Keratinocyte (primary cell): Measurements from ENCODE around the gene TPK1.

Experiments used
- EZH2 ChIP-seq: IDR thresholded peaks from one replicate; pipeline ENCODE4 v1.6.1; 2012; ENCODE audit warnings: inconsistent platforms, mild to moderate bottlenecking, low read length, moderate library complexity
- TF ChIP-seq, protein P1 (sequence below), 3 experiments: IDR thresholded peaks in 1 of 3; conservative IDR thresholded peaks in 1 of 3; optimal IDR thresholded peaks in 1 of 3; 2 replicates in 2 of 3; 3 replicates in 1 of 3; pipeline versions ENCODE3 to v1.5.1; 2011; ENCODE audit warnings: low read length in 3 of 3, mild to moderate bottlenecking in 3 of 3, moderate library complexity in 2 of 3, control low read depth in 1 of 3, inconsistent platforms in 1 of 3; ENCODE audit not compliant: insufficient read depth in 2 of 3; ENCODE audit errors: extremely low read depth in 1 of 3

- TF ChIP-seq, protein P1, sequence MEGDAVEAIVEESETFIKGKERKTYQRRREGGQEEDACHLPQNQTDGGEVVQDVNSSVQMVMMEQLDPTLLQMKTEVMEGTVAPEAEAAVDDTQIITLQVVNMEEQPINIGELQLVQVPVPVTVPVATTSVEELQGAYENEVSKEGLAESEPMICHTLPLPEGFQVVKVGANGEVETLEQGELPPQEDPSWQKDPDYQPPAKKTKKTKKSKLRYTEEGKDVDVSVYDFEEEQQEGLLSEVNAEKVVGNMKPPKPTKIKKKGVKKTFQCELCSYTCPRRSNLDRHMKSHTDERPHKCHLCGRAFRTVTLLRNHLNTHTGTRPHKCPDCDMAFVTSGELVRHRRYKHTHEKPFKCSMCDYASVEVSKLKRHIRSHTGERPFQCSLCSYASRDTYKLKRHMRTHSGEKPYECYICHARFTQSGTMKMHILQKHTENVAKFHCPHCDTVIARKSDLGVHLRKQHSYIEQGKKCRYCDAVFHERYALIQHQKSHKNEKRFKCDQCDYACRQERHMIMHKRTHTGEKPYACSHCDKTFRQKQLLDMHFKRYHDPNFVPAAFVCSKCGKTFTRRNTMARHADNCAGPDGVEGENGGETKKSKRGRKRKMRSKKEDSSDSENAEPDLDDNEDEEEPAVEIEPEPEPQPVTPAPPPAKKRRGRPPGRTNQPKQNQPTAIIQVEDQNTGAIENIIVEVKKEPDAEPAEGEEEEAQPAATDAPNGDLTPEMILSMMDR (optimal IDR thresholded peaks at IDR 0.05 in 1 of 3, IDR thresholded peaks at IDR 0.05 in 1 of 3, conservative IDR thresholded peaks at IDR 0.05 in 1 of 3; ENCODE audit: extremely low read depth in 1 of 3, insufficient read depth in 2 of 3, low read length in 3 of 3), result no peak
- TF ChIP-seq EZH2, result no peak
These were observed 185.4 kb downstream of the TPK1 start for GRCh38 chr7:144650439-144650838.
